LNCaP clone FGC (cell line): ENCODE results near the gene TTC7B.

Experiments used
- DNase-seq: peaks from one replicate; pipeline ENCODE4 v3.0.0-alpha.2; 2011; ENCODE audit warnings: low read depth
- H3K4me3 ChIP-seq: 2 replicates; pipeline ENCODE4 v1.5.1; 2011; ENCODE audit warnings: mild to moderate bottlenecking, low read depth, low read length, control low read depth
- TF ChIP-seq, protein P1 (sequence below): IDR thresholded peaks from 2 replicates; pipeline ENCODE4 v1.5.1; 2012; ENCODE audit warnings: mild to moderate bottlenecking; ENCODE audit not compliant: control insufficient read depth, insufficient read depth; ENCODE audit errors: extremely low read depth

Gene TTC7B

DNA sequence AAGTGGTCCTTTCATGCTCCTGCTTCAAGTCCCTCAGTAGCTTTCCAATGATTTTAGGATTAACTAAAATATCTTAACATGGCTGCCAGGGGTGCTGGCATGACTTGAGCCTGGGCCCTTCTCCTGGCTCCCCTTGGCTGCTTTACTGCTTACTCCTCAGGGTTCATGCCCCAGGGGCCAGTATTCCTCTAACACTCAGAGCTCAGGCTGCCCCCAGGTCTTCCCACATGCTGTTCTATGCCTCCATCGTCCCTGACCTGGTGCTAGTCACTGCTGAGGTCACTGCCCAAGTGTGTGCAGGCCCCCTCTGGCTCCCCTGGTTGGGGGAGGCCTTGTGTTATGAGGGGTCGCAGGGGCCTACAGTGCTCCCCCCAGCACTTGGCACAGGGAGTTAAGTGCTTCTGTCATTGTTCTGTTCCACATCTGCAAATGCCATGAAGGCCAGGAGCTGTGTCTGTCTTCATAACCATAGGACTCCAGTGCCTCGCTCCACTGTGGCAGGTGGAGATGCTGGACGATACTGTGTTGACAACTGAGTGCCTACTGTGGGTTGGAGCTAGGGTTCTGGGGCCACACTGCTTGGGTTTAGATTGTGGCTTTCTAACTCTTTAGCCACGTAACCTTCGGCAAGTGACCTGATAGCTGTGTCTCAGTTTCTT is 228.8 kb downstream of the TTC7B start:
- TF ChIP-seq, protein P1, sequence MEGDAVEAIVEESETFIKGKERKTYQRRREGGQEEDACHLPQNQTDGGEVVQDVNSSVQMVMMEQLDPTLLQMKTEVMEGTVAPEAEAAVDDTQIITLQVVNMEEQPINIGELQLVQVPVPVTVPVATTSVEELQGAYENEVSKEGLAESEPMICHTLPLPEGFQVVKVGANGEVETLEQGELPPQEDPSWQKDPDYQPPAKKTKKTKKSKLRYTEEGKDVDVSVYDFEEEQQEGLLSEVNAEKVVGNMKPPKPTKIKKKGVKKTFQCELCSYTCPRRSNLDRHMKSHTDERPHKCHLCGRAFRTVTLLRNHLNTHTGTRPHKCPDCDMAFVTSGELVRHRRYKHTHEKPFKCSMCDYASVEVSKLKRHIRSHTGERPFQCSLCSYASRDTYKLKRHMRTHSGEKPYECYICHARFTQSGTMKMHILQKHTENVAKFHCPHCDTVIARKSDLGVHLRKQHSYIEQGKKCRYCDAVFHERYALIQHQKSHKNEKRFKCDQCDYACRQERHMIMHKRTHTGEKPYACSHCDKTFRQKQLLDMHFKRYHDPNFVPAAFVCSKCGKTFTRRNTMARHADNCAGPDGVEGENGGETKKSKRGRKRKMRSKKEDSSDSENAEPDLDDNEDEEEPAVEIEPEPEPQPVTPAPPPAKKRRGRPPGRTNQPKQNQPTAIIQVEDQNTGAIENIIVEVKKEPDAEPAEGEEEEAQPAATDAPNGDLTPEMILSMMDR: no peak
- DNase-seq: no peak
- no peak overlapping the region for H3K4me3 ChIP-seq

DNA sequence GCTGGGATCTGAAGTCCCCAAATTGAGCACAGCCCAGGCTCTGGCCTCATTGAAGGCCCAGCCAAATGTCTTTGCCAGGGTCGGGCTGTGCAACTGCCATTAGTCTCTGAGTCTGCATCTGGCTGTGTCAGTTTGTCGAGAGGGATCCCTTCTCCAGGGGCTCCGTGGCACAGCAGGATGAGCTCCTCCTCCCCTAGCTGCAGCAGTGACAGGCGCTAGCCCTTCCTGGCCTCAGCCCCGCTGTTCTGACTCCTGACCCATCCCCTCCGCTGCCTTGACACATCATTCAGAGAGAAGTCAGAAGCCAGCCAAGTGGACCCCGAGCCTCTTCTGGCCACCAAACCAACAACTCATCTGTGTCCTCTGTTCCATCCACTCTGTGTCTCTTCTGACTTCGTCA is 231.1 kb downstream of the TTC7B start:
- no peak overlapping the region for H3K4me3 ChIP-seq
- DNase-seq: no peak
- TF ChIP-seq, protein P1: no peak

DNA sequence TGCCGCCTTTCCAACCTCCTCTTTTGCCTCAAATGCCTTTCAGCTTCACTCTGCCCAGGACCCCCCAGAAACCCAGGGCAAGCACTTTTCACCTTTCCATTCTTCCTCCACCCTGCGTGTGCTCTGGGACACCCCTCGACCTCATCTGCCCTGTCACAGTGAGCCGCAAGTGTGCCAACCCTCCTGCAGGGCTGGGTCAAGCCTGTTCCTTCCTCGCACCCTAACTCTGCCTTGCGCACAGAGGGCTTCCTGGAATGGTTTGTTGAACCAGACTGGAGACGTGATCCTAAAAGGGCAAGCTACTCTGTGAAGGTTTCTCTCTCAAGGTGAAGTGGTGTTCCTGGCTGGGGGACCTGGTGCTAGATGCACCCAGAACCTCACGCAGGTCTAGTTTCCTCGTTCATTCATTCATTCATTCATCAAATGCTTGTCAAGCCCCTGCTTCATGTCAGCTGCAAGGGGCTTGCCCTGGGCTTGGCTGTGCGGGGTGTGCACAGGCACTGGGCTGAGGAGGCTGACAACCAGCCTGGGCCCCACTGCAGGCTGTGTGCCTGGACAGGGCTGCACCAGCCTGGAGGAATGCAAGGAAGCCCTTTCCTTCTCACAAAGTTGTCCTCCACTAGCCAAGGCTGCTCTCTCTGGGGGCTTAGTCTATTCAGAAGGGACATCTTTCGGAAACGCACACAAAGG is 232.2 kb downstream of the TTC7B start:
- no peak for DNase-seq
- TF ChIP-seq, protein P1: no peak
- H3K4me3 ChIP-seq: no peak overlapping the region

DNA sequence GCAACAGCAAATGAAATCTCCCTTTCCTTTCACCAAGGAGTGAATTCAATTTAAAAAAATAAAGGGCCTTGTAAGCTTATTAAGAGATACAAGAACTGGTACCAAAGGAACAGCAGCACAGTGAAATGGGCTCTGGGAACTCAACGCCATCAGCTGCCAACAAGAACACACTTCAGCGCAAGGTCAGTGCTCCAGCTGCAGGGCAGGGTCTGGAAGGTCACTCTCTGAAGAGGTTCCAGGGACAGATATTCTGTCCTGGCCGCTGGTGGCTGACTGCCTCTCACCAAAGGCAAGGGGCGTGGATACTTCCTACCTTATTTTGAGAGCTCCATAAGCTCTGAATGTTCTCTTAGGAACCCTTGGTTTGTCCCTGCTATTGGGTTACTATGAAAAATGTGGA is 232.8 kb downstream of the TTC7B start:
- TF ChIP-seq, protein P1: no peak
- H3K4me3 ChIP-seq: no peak overlapping the region
- no peak for DNase-seq

DNA sequence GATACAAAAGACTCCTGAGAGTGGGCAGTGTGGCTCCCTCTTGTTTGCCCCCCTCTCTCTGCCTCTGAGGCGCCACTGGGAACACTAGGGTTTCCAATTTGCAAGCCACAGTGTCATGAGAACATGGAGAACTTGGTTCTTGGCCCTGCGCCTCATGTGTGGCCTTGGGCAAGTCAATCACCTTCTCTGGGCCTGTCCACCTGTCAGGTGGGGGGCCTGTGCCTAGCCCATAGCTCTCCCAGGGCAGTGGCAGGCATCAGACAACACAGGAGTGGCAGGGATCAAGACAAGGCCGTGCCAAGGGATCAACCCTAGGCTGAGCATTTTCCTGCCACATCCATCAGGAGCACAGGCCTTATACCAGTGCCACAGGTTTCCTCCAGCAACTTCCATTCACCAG is 234.1 kb downstream of the TTC7B start:
- no peak for DNase-seq
- TF ChIP-seq, protein P1: no peak
- H3K4me3 ChIP-seq: no peak overlapping the region

DNA sequence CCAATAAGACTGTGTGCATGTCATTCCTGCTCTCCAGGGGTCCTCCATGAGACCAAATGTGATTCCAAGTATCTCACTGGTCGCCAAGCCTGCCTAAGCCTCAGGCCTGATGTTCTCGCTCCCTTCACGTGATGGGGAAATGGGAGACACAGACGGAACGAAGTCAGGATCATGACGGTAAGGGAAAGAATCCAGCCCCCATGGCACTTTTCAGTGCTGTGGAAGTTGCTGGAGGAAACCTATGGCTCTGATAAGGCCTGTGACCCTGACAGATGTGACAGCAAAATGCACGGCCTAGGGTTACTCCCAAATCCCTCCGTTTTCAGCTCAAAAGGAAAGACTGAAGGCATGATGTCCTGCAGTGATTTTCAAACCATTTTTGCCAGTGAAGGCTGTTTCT is 234.5 kb downstream of the TTC7B start:
- TF ChIP-seq, protein P1: no peak
- H3K4me3 ChIP-seq: no peak overlapping the region
- no peak for DNase-seq
